Nucleus accumbens (tissue), 56 donors: Measurements from ENCODE around the gene RTL10.

Source experiments
- DNase-seq, 56 donors: peaks; one replicate each; lab custom pipeline; 2025; lab: John Stamatoyannopoulos, UW

RTL10 gene

GRCh38 chr22:19854778-19855503 lies at the start of gene RTL10, which contains the start of gene GNB1L:
Gene RTL10 (minus strand): TSS chr22:19854874. CDS start chr22:19852261, 2,613 bp downstream.
Gene GNB1L (minus strand): TSS chr22:19854874. CDS start chr22:19821355, 33,519 bp downstream.
- peak in 55 of 56 donors; percentile 67 to 98 (median 92) for DNase-seq

GRCh38 chr22:19904174-19904856 lies 49.6 kb upstream of the RTL10 start:
- no peak for DNase-seq

- no peak for DNase-seq
Observed at GRCh38 chr22:19903513-19903912, 48.8 kb upstream of the RTL10 start.

GRCh38 chr22:19903031-19903430 lies 48.4 kb upstream of the RTL10 start:
- DNase-seq, result no peak

- no peak for DNase-seq
Observed at GRCh38 chr22:19902245-19902715, 47.6 kb upstream of the RTL10 start.

- DNase-seq, result no peak
Observed at GRCh38 chr22:19901577-19902244, 47.0 kb upstream of the RTL10 start.

GRCh38 chr22:19900707-19901436 lies 46.2 kb upstream of the RTL10 start:
- no peak for DNase-seq

- DNase-seq, result no peak
Observed at GRCh38 chr22:19898831-19899567, 44.3 kb upstream of the RTL10 start.

GRCh38 chr22:19898145-19898544 lies 43.5 kb upstream of the RTL10 start:
- no peak for DNase-seq

- DNase-seq, result no peak
Observed at GRCh38 chr22:19897726-19898125, 43.1 kb upstream of the RTL10 start.

GRCh38 chr22:19896665-19897355 lies 42.1 kb upstream of the RTL10 start:
- DNase-seq, result no peak

GRCh38 chr22:19895160-19895849 lies 40.6 kb upstream of the RTL10 start:
- DNase-seq, result no peak

- DNase-seq, result no peak
Observed at GRCh38 chr22:19893363-19893762, 38.7 kb upstream of the RTL10 start.

GRCh38 chr22:19892925-19893324 lies 38.3 kb upstream of the RTL10 start:
- DNase-seq, result no peak

GRCh38 chr22:19892257-19892879 lies 37.7 kb upstream of the RTL10 start:
- DNase-seq, result peak in 6 of 56 donors; percentile 7 to 44 (median 10)

GRCh38 chr22:19891317-19892256 lies 36.9 kb upstream of the RTL10 start:
- peak in 32 of 56 donors; percentile 4 to 81 (median 44) for DNase-seq
